Measurements from ENCODE around the gene RTCB. TPM values are rescaled to one million over a fixed set of nuclear protein-coding genes. Genes with fewer than 3 reads are reported as not detected.

Gene RTCB
- total RNA-seq, 1 experiment from 2014 or later: 50.9 TPM

GRCh38 chr22:32343941-32344340 is 68.1 kb downstream of the RTCB start:
- Histone ChIP-seq H3K4me3 (replicated peaks in 1 of 2; ENCODE audit: low read depth in 1 of 2, low read length in 2 of 2) (no peak overlapping the region), H3K9me2 (ENCODE audit: insufficient read depth) (no peaks in the 10 kb centered on the region), H3K36me3 (ENCODE audit: control insufficient read depth in 1 of 2, insufficient read depth in 2 of 2, low read length in 2 of 2) (no peaks in the 10 kb centered on the region), H3K4me1 (ENCODE audit: control insufficient read depth in 1 of 2, insufficient read depth in 2 of 2, low read length in 2 of 2) (no peaks in the 10 kb centered on the region; a peak in 1 of 4 replicates), H3K79me2 (ENCODE audit: insufficient read depth, low read length) (no peaks in the 10 kb centered on the region), H3K27ac (ENCODE audit: low read depth, low read length) (no peak overlapping the region), H2AFZ (ENCODE audit: low read depth, low read length, poor library complexity, severe bottlenecking) (no peak overlapping the region), H3K9ac (ENCODE audit: low read length) (no peak overlapping the region), H4K20me1 (ENCODE audit: insufficient read depth) (no peaks in the 10 kb centered on the region), H3K9me3 (ENCODE audit: control insufficient read depth in 1 of 2, insufficient read depth in 1 of 2, low read depth in 1 of 2, low read length in 2 of 2) (no peaks in the 10 kb centered on the region), H3K27me3 (ENCODE audit: insufficient read depth, low read length) (no peaks in the 10 kb centered on the region), H3K4me2 (ENCODE audit: low read length) (no peak overlapping the region)
- TF ChIP-seq CEBPB (IDR thresholded peaks at IDR 0.05; ENCODE audit: low read depth): no peak
- no peak for TF ChIP-seq EZH2phosphoT487 (IDR thresholded peaks at IDR 0.05; ENCODE audit: borderline replicate concordance)
- no peak for TF ChIP-seq JUND (IDR thresholded peaks at IDR 0.05)
- TF ChIP-seq SP1 (IDR thresholded peaks at IDR 0.05; ENCODE audit: low read depth): no peak
- no peak for TF ChIP-seq ZNF274 (IDR thresholded peaks at IDR 0.05; ENCODE audit: low read depth, low read length)
- no peak for TF ChIP-seq SRF (IDR thresholded peaks at IDR 0.05; ENCODE audit: low read depth)
- no peak for TF ChIP-seq SIN3A (IDR thresholded peaks at IDR 0.05; ENCODE audit: low read depth)
- TF ChIP-seq ZBTB33 (IDR thresholded peaks at IDR 0.05; ENCODE audit: extremely low read depth, insufficient replicate concordance, low read length): no peak
- no peak for TF ChIP-seq ELF1 (IDR thresholded peaks at IDR 0.05; ENCODE audit: borderline replicate concordance, low read depth)
- no peak for TF ChIP-seq POLR2AphosphoS5 (IDR thresholded peaks at IDR 0.05; ENCODE audit: low read depth, low read length)
- TF ChIP-seq EGR1 (IDR thresholded peaks at IDR 0.05; ENCODE audit: low read depth): no peak
- TF ChIP-seq, protein P1, sequence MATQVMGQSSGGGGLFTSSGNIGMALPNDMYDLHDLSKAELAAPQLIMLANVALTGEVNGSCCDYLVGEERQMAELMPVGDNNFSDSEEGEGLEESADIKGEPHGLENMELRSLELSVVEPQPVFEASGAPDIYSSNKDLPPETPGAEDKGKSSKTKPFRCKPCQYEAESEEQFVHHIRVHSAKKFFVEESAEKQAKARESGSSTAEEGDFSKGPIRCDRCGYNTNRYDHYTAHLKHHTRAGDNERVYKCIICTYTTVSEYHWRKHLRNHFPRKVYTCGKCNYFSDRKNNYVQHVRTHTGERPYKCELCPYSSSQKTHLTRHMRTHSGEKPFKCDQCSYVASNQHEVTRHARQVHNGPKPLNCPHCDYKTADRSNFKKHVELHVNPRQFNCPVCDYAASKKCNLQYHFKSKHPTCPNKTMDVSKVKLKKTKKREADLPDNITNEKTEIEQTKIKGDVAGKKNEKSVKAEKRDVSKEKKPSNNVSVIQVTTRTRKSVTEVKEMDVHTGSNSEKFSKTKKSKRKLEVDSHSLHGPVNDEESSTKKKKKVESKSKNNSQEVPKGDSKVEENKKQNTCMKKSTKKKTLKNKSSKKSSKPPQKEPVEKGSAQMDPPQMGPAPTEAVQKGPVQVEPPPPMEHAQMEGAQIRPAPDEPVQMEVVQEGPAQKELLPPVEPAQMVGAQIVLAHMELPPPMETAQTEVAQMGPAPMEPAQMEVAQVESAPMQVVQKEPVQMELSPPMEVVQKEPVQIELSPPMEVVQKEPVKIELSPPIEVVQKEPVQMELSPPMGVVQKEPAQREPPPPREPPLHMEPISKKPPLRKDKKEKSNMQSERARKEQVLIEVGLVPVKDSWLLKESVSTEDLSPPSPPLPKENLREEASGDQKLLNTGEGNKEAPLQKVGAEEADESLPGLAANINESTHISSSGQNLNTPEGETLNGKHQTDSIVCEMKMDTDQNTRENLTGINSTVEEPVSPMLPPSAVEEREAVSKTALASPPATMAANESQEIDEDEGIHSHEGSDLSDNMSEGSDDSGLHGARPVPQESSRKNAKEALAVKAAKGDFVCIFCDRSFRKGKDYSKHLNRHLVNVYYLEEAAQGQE (IDR thresholded peaks at IDR 0.05; ENCODE audit: low read depth): no peak
- no peak for TF ChIP-seq YY1 (IDR thresholded peaks at IDR 0.05; ENCODE audit: extremely low read depth, insufficient replicate concordance, low read depth, low read length)
- TF ChIP-seq CBX3 (IDR thresholded peaks at IDR 0.05; ENCODE audit: low read depth): no peak
- TF ChIP-seq TCF7L2 (IDR thresholded peaks at IDR 0.05; ENCODE audit: borderline replicate concordance, extremely low read depth, insufficient read depth, insufficient read length): no peak
- no peak for TF ChIP-seq ZFX (IDR thresholded peaks at IDR 0.05)
- ChIA-PET CTCF (no interaction called here), POLR2A (no interaction called here), RAD21 (ENCODE audit: low non-redundant PET in 1 of 2, low total read pairs in 2 of 2, uncharacterized antibody in 2 of 2, unreplicated experiment in 2 of 2) (no interaction called here)
- intact Hi-C loops (cut with micrococcal nuclease): no loop called here
- DNase-seq (ENCODE audit: low read depth, low spot score): no peak
- BruUV-seq (replicated peaks): no TSS peak
- no peak for ATAC-seq
